ENCODE data around the gene LRSAM1.

LRSAM1 gene

DNA sequence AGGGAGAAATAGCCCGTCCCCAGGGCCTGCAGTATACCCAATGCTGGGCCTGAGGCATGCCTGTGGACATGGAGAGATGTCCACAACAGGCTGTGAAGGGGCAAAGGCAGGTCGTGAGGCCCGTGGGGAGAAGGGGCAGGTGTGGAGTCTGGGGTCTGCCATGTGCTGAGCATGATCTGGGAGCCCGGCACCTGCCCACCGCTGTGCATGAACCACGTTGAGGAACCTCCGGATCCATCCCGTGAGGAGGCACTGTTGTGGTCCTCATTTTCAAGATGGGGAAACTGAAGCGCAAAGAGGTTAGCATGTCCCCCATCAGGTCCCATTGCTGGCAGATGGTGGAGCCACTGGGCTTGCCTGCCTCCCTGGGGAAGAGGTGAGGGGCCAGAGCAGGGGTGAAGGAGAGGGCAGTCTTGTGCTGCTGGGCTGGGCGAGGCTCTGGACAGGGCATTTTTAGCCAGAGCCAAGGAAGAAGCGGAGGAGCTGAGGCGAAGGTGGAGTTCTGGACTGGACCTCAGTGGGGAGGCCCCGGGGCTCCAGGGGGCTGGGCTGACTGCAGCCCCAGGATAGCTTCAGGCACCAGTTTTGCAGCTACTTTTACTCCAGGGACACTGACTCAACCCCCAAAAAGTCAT lies 46.5 kb downstream of the LRSAM1 start:
- no peak overlapping the region for H3K4me3 ChIP-seq (ENCODE audit: low read depth, low read length)
- TF ChIP-seq CTCF (IDR thresholded peaks at IDR 0.05; ENCODE audit: low read depth, low read length) (no peak), MAX (IDR thresholded peaks at IDR 0.05; ENCODE audit: low read depth, low read length) (no peak), MYC (IDR thresholded peaks at IDR 0.05; ENCODE audit: low read depth, low read length) (no peak), POLR2A (IDR thresholded peaks at IDR 0.05; ENCODE audit: extremely low read depth, insufficient read length) (no peak)
- DNase-seq (ENCODE audit: low read depth): no peak

- no peak for TF ChIP-seq POLR2A (IDR thresholded peaks at IDR 0.05; ENCODE audit: extremely low read depth, insufficient read length)
- no peak overlapping the region for H3K4me3 ChIP-seq (ENCODE audit: low read depth, low read length)
- DNase-seq (ENCODE audit: low read depth): no peak
Observed at GRCh38 chr9:127498298-127498697, 47.0 kb downstream of the LRSAM1 start.

DNA sequence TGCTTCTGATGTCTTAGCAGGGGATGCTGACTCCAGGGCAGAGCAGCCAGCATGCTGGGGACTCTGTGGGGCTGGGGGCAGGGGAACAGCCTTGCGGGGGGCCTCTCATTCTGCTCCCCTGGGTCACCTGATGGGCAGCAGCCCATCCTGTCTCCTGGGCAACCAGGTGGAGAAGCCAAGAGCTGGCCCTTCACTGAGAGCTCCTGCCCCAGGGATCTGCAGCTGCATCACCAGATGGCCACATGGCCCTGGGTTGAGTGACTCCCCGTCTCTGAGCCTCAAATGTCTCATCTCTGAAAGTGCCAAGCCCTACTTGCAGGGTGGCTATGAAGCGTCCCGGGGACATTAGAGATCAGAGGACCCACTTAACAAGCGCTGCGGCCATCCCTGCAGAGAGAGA lies 49.1 kb downstream of the LRSAM1 start:
- H3K4me3 ChIP-seq (ENCODE audit: low read depth, low read length): no peak overlapping the region
- no peak for DNase-seq (ENCODE audit: low read depth)

DNA sequence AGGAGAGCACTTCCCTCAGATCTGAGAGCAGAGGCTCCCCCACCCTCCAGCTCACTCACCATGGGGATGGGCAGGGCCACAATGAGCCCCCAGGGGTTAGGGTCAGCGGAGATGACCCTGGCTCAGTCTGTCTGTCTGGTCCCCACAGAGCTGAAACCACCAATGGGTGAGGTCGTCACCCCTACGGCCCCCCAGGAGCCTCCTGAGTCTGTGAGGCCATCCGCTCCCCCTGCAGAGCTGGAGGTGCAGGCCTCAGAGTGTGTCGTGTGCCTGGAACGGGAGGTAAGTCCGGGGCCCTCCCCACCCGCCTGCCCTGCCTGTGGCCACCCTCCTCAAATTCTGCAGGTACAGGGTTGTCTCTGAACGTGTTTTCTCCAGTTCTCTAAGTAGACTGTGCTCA lies 49.6 kb downstream of the LRSAM1 start:
- no peak for TF ChIP-seq MYC (IDR thresholded peaks at IDR 0.05; ENCODE audit: low read depth, low read length)
- TF ChIP-seq MAX (IDR thresholded peaks at IDR 0.05; ENCODE audit: low read depth, low read length): no peak
- no peak for TF ChIP-seq POLR2A (IDR thresholded peaks at IDR 0.05; ENCODE audit: extremely low read depth, insufficient read length)
- TF ChIP-seq CTCF (IDR thresholded peaks at IDR 0.05; ENCODE audit: low read depth, low read length): no peak
- DNase-seq (ENCODE audit: low read depth): no peak
- H3K4me3 ChIP-seq (ENCODE audit: low read depth, low read length): no peak overlapping the region

More for the DNA sequence above, 49.1 kb downstream of the LRSAM1 start:
- no peak for TF ChIP-seq CTCF (IDR thresholded peaks at IDR 0.05; ENCODE audit: low read depth, low read length)
- no peak for TF ChIP-seq POLR2A (IDR thresholded peaks at IDR 0.05; ENCODE audit: extremely low read depth, insufficient read length)
- no peak for TF ChIP-seq MYC (IDR thresholded peaks at IDR 0.05; ENCODE audit: low read depth, low read length)
- no peak for TF ChIP-seq MAX (IDR thresholded peaks at IDR 0.05; ENCODE audit: low read depth, low read length)

- H3K4me3 ChIP-seq (ENCODE audit: low read depth, low read length): no peak overlapping the region
- no peak for DNase-seq (ENCODE audit: low read depth)
- no peak for TF ChIP-seq POLR2A (IDR thresholded peaks at IDR 0.05; ENCODE audit: extremely low read depth, insufficient read length)
- no peak for TF ChIP-seq MAX (IDR thresholded peaks at IDR 0.05; ENCODE audit: low read depth, low read length)
- no peak for TF ChIP-seq CTCF (IDR thresholded peaks at IDR 0.05; ENCODE audit: low read depth, low read length)
- TF ChIP-seq MYC (IDR thresholded peaks at IDR 0.05; ENCODE audit: low read depth, low read length): no peak
Observed at GRCh38 chr9:127501821-127502343, 50.6 kb downstream of the LRSAM1 start.

GRCh38 chr9:127502706-127503378 lies 51.5 kb downstream of the LRSAM1 start:
- no peak for TF ChIP-seq POLR2A (IDR thresholded peaks at IDR 0.05; ENCODE audit: extremely low read depth, insufficient read length)
- TF ChIP-seq MYC (IDR thresholded peaks at IDR 0.05; ENCODE audit: low read depth, low read length): no peak
- no peak for TF ChIP-seq MAX (IDR thresholded peaks at IDR 0.05; ENCODE audit: low read depth, low read length)
- no peak for TF ChIP-seq CTCF (IDR thresholded peaks at IDR 0.05; ENCODE audit: low read depth, low read length)
- DNase-seq (ENCODE audit: low read depth): no peak
- no peak overlapping the region for H3K4me3 ChIP-seq (ENCODE audit: low read depth, low read length)

Measured in NB4 (cell line).